ENCODE results near the gene PRR5L.

PRR5L gene

GRCh38 chr11:36462321-36462720 lies 166.2 kb downstream of the PRR5L start:
- TF ChIP-seq HDGF (IDR thresholded peaks at IDR 0.05; ENCODE audit: borderline replicate concordance) (no peak), NFRKB (IDR thresholded peaks at IDR 0.05) (no peak), FOXM1 (IDR thresholded peaks at IDR 0.05; ENCODE audit: borderline replicate concordance) (no peak), ELF4 (IDR thresholded peaks at IDR 0.05) (no peak), SP1 (IDR thresholded peaks at IDR 0.05) (no peak), SUZ12 (IDR thresholded peaks at IDR 0.05) (no peak), CTBP1 (IDR thresholded peaks at IDR 0.05; ENCODE audit: borderline replicate concordance) (no peak), FOXA1 (IDR thresholded peaks at IDR 0.05) (no peak), PKNOX1 (IDR thresholded peaks at IDR 0.05) (no peak), LEF1 (IDR thresholded peaks at IDR 0.05; ENCODE audit: borderline replicate concordance) (no peak), FOXK2 (IDR thresholded peaks at IDR 0.05) (no peak), ZNF384 (IDR thresholded peaks at IDR 0.05) (no peak)
- ChIA-PET POLR2A (no interaction called here), CTCF (no interaction called here)
- no peak for DNase-seq (ENCODE audit: extremely low spot score)

DNA sequence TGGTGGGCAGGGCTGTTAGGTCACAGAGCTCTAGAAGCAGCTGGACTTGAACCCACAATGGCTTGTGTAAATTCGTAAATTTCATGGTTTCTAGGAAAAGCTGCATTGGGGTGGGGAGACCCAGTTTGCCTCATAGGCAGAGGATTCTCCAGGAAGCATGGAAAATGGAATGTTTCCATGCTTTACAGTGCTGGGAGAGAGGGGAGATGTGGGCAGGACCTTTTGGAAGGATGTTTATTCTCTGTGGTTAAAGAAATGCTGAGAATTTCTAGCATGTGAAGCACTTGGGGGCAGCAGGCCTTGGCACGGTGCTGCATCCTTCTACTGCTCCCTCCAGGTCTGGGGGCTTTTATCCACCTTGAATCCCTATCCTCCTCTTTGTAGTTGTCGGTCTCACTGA lies 167.7 kb downstream of the PRR5L start:
- no peak for DNase-seq (ENCODE audit: extremely low spot score)
- CTCF ChIA-PET: no interaction called here
- POLR2A ChIA-PET: no interaction called here
- TF ChIP-seq PKNOX1 (IDR thresholded peaks at IDR 0.05) (no peak), ARNT (IDR thresholded peaks at IDR 0.05) (no peak), FOXM1 (IDR thresholded peaks at IDR 0.05; ENCODE audit: borderline replicate concordance) (no peak), CTBP1 (IDR thresholded peaks at IDR 0.05; ENCODE audit: borderline replicate concordance) (no peak), SUZ12 (IDR thresholded peaks at IDR 0.05) (no peak), LEF1 (IDR thresholded peaks at IDR 0.05; ENCODE audit: borderline replicate concordance) (no peak), HDGF (IDR thresholded peaks at IDR 0.05; ENCODE audit: borderline replicate concordance) (no peak), FOXA1 (IDR thresholded peaks at IDR 0.05) (no peak), L3MBTL2 (conservative IDR thresholded peaks at IDR 0.05) (no peak), ZNF384 (IDR thresholded peaks at IDR 0.05) (no peak), FOXK2 (IDR thresholded peaks at IDR 0.05) (no peak), TARDBP (IDR thresholded peaks at IDR 0.05) (no peak), BHLHE40 (IDR thresholded peaks at IDR 0.05; ENCODE audit: borderline replicate concordance) (no peak), SP1 (IDR thresholded peaks at IDR 0.05) (no peak), ELF4 (IDR thresholded peaks at IDR 0.05) (no peak), NFRKB (IDR thresholded peaks at IDR 0.05) (no peak)

- ChIA-PET POLR2A (interaction anchor here (0.5 kb wide), 1 partner anchor 117 kb away, joined by 3 read pairs; no protein-coding TSS in a partner anchor), CTCF (interaction anchor here (1.3 kb wide), 1 partner anchor 15 kb away, joined by 3 read pairs; no protein-coding TSS in a partner anchor)
- DNase-seq (ENCODE audit: extremely low spot score): no peak
- TF ChIP-seq ARNT (IDR thresholded peaks at IDR 0.05) (no peak), PKNOX1 (IDR thresholded peaks at IDR 0.05) (no peak), LEF1 (IDR thresholded peaks at IDR 0.05; ENCODE audit: borderline replicate concordance) (no peak), CTBP1 (IDR thresholded peaks at IDR 0.05; ENCODE audit: borderline replicate concordance) (no peak), ZNF384 (IDR thresholded peaks at IDR 0.05) (no peak), FOXM1 (IDR thresholded peaks at IDR 0.05; ENCODE audit: borderline replicate concordance) (no peak), HDGF (IDR thresholded peaks at IDR 0.05; ENCODE audit: borderline replicate concordance) (no peak), FOXA1 (IDR thresholded peaks at IDR 0.05) (no peak), SUZ12 (IDR thresholded peaks at IDR 0.05) (no peak), TARDBP (IDR thresholded peaks at IDR 0.05) (no peak), SP1 (IDR thresholded peaks at IDR 0.05) (no peak), FOXK2 (IDR thresholded peaks at IDR 0.05) (no peak), ELF4 (IDR thresholded peaks at IDR 0.05) (no peak), L3MBTL2 (conservative IDR thresholded peaks at IDR 0.05) (no peak), NFRKB (IDR thresholded peaks at IDR 0.05) (no peak), BHLHE40 (IDR thresholded peaks at IDR 0.05; ENCODE audit: borderline replicate concordance) (no peak)
Observed at GRCh38 chr11:36464720-36465119, 168.6 kb downstream of the PRR5L start.

DNA sequence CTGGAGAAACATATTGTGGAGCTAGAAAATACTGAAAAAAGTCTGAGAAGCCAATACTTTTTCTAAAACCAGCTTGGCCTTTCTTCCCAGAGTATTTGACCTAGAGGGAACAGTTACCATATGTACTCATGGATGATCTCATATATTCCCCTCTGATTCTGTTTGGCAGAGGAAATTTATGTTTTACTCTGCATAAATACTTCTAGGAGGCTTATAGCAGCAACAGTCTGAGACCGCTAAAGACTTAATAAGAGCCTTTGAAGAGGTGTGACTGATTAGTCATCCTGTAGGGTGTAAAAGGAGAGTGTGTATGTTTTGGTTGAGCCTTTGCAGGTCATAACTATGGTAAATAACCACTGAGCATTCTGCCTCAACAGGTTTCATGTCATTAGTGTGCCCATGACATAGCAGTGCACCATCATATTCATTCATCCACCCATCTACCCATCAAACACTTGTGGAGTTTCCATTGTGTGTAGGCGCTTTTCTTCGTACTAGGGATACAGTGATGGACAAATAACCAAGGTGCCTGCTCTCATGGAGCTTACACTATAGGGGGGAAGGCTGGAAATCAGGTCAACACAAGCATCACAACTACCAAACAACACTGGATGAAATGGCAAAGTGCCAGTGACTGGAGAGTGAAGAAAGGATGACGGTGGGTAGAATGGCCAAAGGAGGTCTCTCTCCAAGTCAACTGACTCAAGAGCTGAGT lies 169.5 kb downstream of the PRR5L start:
- ChIA-PET POLR2A (no interaction called here), CTCF (interaction anchor here (1.3 kb wide), 1 partner anchor 14 kb away, joined by 3 read pairs; no protein-coding TSS in a partner anchor)
- TF ChIP-seq ARNT (IDR thresholded peaks at IDR 0.05) (no peak), BHLHE40 (IDR thresholded peaks at IDR 0.05; ENCODE audit: borderline replicate concordance) (no peak), ZNF384 (IDR thresholded peaks at IDR 0.05) (no peak), FOXM1 (IDR thresholded peaks at IDR 0.05; ENCODE audit: borderline replicate concordance) (no peak), TARDBP (IDR thresholded peaks at IDR 0.05) (no peak), HDGF (IDR thresholded peaks at IDR 0.05; ENCODE audit: borderline replicate concordance) (no peak), FOXK2 (IDR thresholded peaks at IDR 0.05) (no peak), NFRKB (IDR thresholded peaks at IDR 0.05) (no peak), ELF4 (IDR thresholded peaks at IDR 0.05) (no peak), PKNOX1 (IDR thresholded peaks at IDR 0.05) (no peak)
- no peak for DNase-seq (ENCODE audit: extremely low spot score)

DNA sequence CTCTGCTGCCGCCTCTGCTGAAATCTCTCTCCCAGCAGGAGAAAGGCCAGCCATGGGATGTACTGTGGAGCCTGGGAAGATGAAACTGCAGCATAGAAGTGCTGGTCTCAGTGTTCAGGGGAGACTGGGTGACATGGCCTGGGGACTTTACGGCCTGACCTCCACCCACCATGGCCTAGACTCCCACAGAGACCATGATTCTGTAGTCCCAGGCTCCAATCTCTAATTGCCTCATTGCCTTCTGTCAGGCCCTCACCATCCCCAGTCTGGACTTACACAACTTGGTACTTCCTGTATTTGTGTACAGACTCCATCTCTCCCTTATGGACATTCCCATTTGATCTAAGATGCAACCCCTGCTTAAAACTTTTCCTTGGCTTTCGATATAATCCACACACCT lies 170.9 kb downstream of the PRR5L start:
- ChIA-PET POLR2A (no interaction called here), CTCF (no interaction called here)
- no peak for DNase-seq (ENCODE audit: extremely low spot score)
- TF ChIP-seq ARNT (IDR thresholded peaks at IDR 0.05): no peak
- TF ChIP-seq ELF4 (IDR thresholded peaks at IDR 0.05): no peak
- TF ChIP-seq PKNOX1 (IDR thresholded peaks at IDR 0.05): no peak

Measured in HEK293T (cell line).